AG08396 (cell line): ENCODE data around the gene TMEM131.
A peak's percentile ranks its signal among the peaks of the same experiment; 100 is the strongest.
"Not testable (repeated sequence)": the region's sequence is repeated elsewhere in the genome, so short reads cannot be mapped to it uniquely, and the experiment has no call there.

Experiments
- DNase-seq: peaks from one replicate; pipeline ENCODE4 v3.0.0; 2012; ENCODE audit warnings: low spot score, mixed read lengths

TMEM131 gene, protein sequence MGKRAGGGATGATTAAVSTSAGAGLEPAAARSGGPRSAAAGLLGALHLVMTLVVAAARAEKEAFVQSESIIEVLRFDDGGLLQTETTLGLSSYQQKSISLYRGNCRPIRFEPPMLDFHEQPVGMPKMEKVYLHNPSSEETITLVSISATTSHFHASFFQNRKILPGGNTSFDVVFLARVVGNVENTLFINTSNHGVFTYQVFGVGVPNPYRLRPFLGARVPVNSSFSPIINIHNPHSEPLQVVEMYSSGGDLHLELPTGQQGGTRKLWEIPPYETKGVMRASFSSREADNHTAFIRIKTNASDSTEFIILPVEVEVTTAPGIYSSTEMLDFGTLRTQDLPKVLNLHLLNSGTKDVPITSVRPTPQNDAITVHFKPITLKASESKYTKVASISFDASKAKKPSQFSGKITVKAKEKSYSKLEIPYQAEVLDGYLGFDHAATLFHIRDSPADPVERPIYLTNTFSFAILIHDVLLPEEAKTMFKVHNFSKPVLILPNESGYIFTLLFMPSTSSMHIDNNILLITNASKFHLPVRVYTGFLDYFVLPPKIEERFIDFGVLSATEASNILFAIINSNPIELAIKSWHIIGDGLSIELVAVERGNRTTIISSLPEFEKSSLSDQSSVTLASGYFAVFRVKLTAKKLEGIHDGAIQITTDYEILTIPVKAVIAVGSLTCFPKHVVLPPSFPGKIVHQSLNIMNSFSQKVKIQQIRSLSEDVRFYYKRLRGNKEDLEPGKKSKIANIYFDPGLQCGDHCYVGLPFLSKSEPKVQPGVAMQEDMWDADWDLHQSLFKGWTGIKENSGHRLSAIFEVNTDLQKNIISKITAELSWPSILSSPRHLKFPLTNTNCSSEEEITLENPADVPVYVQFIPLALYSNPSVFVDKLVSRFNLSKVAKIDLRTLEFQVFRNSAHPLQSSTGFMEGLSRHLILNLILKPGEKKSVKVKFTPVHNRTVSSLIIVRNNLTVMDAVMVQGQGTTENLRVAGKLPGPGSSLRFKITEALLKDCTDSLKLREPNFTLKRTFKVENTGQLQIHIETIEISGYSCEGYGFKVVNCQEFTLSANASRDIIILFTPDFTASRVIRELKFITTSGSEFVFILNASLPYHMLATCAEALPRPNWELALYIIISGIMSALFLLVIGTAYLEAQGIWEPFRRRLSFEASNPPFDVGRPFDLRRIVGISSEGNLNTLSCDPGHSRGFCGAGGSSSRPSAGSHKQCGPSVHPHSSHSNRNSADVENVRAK (N-terminal part only)

DNA sequence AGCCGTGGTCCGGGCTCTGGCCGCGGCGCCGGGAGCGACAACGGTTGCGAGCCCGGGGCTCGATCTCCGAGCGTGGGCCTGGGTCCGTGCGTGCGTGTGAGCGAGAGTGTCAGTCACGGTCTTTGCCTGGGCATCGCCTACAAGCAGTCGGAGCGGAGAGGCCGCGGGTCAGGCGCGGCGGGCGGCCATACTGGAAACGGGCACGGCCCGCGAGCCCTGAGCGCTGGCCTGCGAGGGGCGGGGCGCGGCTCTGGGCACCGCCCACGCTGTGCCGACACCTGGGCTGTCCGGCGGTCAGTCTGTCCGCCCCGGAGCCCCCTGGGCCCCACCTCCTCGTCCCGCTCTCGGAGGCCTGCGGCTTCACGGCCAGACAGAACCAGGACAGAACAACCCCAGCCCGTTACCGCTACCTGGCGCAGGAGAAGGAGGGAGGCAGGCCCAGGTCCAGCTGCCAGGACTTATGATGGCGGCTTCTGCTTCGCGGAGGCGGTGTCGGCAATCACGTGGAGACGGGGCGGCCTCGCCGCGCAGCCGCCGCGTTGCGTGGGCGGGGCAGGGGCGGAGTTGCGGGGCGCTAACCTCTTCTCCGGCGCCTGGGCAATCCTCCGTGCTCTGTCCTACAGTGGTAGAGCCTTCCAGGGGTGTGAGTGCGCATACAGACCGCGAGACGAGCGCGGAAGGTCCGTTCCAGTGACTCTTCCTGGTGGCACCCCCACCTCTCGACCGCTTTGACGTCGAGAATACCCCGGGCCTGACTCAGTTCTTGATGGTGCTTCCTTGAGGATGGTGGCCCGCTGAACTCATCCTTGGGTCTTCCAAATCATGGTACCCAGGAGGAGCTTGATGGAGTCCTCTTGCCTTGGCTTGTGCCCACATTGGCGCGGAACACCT lies at the start of gene TMEM131:
Gene TMEM131, minus strand, starts transcription at position 215 of the 891 bp plus-strand sequence. CDS start 286 bp downstream, outside the sequence.
- peak; percentile 98 for DNase-seq

DNA sequence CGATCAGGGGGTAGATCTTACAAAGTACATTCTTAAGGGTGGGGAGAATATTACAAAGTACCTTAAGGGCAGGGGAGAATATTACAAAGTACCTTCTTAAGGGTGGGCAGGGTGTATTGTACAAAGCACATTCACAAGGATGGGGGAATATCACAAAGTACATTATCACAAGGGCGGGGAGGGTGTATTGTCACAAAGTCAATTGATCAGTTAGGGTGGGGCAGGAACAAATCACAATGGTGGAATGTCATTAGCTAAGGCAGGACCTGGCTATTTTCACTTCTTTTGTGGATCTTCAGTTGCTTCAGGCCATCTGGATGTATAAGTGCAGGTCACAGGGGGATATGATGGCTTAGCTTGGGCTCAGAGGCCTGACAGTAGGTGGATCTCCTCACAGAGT lies 49.0 kb upstream of the TMEM131 start:
- not testable (repeated sequence) for DNase-seq

DNA sequence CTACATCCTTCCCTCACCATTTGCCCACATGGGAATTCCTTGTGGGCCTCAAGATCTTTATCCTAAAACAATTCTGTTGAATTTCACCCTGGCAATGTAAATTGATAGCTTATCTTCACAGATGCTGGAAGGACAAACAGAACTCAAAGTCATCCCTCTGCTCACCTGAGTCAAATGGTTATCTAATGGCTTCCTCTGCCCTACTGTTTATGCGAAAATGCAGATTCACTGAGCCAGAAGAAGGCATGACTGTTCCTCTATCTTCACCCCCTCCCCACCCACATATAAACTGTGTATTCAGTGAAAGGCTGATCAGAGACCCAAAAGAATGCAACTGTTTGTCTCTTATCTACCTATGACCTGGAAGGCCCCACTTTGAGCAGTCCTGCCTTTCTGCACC lies 47.4 kb upstream of the TMEM131 start:
- DNase-seq, result no peak

DNA sequence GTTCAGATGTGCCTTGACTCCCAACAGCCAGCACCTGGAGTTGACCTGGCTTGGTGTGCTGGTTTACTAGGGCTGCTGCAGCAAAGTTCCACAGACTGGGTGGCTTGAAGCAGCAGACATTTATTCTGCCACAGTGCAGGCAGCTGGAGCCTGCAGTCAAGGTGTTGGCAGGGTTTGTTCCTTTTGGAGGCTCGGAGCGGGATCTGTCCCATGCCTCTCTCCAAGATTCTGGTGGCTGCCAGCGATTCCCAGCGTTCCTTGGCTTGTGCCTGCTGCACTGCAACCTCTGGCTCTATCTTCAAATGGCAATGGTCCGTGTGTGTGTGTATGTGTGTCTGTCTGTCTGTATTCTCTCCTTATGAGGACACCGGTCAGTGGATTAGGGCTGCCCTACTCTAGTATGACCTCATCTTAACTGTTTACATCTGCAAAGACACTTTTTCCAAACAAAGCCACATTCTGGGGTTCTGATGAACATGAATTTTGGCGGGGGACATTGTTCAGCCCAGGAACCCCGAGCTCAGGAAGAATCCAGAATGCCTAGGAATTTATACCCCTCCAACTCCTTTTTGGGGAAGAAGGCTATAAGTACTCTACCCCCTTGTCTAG lies 44.7 kb upstream of the TMEM131 start:
- no peak for DNase-seq

DNA sequence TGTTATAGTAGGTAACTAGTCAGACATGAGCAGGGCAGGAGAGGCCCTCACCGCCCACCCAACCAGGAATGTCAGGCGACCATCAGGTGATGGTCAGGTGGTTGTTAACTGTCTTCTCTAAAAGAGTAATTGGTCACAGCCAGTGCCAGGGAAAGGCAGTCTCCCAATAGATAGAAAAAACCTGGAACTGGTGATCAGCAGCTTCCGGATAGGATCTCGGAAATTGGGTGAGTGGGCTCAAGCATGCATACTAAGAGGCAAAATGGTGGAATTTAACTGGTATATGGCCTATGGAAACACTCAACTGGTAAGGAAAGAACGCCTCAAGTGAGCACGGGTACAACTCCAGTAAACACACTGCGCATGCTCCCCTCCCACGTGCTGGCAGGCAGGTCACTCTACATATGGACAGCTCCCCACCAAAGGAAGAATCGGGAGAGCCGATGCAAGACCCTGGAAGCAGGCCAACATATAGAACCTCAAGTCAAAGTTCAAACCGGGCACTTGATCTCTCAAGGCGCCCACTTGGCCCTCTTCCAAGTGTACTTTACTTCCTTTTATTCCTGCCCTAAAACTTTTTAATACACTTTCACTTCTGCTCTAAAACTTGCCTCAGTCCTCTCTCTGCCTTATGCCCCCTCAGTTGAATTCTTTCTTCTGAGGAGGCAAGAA lies 43.5 kb upstream of the TMEM131 start:
- no peak for DNase-seq

DNA sequence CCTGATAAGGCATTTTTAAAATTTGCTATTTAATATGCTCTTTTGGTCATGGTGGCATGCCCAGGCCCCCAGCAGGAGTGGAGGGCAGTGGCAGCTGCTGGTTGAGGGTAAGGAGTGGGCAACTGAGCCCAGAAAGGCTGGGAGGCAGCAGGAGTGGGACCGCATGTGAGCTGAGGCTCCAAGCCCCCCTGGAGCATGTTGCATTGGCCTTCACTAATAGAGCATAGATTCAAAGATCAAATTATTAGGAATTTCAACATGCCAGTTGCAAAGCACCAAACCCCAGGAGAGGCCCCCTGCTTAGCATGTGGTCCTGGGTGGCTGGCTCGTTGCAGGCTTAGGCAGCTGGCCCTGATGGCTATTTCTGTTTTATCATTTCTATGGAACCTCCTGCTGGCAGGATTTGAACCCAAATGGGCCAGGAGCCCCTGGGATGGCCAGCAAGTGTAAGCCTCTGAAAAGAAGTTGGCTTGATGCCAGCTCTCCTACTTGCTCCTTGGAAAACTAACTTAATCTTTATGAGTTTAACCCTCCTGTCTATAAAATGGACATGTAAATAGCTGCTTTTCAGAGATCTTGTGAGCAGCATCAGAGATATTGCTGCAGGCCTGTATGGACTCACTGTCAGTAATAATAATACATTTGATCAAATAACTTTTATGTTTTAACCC lies 42.1 kb upstream of the TMEM131 start:
- no peak for DNase-seq

DNA sequence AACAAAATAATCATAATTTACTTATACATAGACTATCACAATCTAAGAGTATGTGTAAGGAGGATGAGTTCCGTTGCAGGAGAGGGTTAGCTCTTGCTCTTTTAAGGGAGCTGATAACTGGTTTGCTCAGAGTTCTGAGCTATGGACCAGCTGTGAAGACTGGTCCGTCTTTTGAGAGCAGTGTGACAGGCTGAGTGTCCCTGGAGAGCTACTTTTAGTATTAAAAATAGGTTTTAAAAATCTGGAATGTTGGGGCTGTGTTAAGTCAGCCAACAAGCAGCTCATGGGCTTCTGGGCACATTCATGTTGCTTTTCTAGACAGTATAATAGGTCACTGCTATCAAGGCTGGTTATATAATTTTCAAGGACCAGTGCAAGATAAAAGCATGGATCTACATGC lies 41.5 kb upstream of the TMEM131 start:
- no peak for DNase-seq

DNA sequence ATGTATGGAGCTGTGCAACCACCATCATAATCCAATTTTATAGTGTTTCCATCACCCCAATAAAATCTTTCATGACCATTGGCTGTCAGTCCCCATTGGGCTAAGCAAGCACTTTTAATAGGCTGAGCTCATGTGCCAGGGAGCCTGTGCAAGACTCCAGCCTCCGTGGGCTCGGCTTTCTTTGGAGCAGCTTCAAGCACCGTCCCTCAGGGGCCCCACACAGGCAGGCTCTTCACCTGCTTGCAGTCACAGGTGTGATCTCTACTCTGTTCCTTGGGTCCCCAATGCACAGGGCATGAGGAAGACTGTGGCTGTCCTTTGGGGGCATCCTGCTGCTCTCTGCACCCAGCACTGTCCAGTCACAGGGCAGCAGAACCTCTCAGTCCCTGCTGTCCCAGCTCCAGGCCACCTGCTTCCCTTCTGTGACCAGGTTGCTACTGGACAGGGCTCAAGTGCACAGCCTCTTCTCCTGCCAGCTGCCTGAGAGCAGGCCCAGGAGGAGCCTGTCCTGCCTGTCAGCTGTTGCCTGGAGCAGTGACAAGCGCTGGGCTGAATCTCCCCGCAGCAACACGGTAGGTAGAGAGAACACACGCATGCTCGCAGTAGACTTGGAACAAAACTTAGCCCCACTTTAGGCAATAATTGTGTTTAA lies 40.7 kb upstream of the TMEM131 start:
- DNase-seq, result no peak

DNA sequence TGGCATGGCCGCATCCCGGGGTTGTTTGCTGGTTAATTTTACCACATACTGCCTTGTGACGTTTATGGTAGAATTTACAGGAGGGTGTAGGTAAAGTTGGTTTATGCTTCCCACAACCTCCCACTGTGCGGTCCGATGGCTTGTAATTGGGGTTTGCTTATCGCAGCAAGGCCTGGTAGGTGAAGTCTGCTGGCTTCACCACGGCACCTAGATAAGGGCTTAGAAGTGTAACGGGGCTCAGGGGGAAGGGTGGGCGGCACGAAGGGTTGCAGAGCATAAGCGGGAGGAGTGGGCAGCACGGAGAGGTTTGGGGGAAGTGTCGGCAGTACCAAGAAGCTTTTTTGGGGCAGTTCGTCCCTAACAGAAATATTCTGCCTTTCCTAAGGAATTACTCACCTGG lies 39.0 kb upstream of the TMEM131 start:
- DNase-seq, result no peak

DNA sequence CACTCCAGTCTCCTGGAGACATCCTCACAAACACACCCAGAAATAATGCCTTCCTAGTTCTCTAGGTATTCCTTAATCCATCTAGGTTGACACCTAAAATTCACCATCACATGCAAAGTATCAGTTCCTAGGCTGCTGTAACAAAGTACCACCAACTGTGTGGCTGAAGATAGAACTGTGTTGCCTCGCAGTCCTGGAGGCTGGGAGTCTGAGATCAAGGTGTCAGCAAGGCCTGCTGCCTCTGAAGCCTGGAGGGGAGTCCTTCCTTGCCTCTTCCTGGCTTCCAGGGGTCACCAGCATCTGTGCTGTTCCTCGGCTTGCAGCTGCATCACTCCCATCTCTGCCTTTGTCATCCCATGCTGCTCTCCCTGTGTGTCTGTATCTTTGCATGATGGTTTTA lies 36.3 kb upstream of the TMEM131 start:
- DNase-seq, result no peak

DNA sequence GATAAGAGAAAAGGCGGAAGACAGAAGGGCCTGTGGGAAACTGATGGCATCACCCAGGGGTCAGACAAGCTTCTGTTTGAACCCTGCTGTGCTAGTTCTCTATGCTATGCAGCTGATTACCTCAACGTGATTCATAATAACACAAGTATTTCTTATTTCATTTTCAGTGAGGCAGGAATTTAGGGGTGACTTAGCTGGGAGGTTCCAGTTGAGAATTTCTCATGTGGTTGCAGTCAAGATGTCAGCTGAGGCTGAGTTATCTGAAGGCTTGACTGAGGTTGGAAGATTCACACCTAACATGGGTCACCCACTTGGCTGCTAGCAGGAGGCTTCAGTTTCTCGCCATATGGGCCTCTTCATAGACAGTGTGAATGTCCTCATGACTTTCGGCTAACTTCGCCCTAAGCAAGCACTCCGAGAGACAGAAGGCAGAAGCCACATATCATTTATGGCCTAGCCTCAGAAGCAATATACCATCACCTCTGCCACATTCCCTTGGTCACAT lies 34.0 kb upstream of the TMEM131 start:
- no peak for DNase-seq

DNA sequence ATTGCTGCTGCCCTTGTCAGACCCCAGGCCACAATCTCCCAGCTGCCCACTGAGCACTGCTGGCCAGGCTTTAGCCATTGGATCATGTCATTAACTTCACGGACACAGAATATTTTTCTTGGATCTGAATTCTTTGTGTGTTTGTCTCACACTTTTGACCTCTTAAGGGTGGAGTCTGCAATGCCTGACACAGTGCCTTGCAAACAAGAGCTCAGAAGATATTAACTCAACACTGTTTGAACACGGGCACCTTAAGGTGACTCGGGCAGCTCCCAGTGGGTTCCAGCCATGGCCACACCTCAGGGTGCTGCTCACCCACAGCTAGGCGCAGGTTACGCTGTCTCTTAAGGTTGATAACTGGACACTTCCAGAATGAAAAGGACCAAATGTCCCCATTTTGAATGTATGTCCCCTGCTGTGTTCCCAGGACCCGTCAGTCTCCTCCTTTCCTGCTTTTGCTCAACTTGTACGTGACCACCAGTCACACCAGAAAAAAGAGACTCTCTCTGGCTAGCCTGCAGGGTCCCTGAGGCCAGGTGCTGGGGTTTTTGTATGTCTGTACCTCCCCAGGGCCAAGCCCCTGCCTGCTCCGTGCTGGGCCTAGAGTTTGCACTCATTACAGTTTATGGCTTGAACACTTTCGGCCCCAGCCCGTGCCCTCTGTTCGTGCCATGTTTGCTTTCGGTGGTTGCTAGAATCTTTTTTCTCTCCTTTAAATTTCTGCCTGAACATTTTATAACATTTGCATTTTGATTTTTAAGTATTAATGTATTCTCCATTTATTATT lies 33.4 kb upstream of the TMEM131 start:
- DNase-seq, result no peak

DNA sequence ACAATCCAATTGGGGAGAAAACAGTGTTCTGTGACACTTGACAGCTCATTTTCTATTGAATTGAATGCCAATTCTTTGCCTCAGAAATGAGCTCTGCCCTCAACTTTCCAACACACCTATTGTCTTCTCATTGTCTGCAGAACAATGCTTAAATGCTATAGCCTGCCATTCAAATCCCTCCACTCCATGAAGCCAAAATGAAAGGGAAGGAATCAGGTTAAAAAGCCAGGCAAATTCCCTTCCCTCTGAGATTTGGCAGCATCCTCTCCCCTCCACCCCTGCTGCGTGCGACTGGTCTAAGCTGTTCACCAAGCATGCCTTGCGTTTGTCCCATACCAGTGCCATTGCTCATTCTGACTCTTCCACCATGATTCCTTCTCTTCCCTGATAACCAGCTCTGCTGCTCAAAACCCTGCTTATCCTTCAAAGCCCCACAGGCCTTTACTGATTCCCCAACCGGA lies 32.4 kb upstream of the TMEM131 start:
- peak; percentile 65 for DNase-seq

DNA sequence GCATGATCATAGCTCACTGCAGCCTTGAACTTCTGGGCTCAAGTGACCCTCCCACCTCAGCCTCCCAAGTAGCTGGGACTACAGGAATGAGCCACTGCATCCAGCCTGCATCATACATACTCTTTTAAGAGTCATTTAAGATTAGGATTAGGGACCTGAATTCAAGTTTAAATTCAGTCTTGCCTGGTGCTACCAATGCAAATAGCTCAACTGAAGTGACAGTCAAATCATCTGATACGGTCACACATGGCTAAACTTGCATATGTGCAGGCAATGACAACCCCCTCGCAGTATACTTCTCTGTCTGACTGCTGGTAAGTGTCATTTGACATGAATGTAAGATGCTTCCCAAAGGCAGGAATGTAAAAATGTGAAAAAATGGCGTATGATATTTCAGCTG lies 31.8 kb upstream of the TMEM131 start:
- no peak for DNase-seq

DNA sequence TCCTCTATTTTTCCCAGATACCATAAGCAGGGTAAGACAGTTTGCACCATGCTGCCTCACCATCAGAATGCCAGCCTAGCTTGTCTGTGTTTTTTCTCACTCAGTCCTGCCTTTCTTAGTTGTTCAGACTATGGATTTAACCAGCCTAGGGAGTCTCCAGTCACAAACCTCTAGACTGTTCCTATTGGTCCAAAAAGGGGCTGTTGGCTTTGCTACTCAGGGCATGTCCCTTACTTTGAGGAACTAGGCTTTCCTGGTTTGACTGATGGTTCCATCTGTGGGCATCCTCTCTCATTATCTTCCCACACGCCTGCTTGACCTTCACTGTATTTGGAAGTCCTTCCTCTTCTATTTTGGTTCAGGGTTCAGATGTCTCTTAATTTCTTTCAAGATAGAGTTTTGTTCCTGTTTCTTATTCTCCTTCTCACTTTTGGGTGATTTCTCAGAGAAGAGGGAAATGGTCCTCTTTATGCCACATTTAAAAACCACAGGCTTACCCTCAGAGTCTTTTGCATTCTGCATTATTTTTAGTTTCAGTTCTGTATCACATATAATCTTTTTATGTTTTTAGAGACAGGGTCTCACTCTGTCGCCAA lies 31.3 kb upstream of the TMEM131 start:
- no peak for DNase-seq

DNA sequence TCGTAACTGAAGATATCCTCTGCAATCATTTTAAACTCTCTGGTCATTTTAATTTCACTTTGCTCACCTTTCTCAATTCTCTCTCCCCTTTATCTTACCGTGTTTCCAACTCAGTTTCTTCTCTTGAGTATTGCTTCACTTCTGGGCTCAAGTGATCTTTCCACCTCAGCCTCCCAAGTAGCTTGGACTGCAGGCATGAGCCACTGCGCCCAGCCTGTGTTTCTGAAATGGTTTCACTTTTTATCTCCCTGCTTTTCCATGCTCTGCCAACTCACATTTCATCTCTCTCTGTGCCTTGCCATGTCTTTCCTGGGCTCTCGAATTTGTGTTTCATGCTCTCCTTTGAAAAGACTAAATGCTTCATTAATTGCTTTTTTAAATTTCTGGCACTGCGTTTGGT lies 30.5 kb upstream of the TMEM131 start:
- no peak for DNase-seq

DNA sequence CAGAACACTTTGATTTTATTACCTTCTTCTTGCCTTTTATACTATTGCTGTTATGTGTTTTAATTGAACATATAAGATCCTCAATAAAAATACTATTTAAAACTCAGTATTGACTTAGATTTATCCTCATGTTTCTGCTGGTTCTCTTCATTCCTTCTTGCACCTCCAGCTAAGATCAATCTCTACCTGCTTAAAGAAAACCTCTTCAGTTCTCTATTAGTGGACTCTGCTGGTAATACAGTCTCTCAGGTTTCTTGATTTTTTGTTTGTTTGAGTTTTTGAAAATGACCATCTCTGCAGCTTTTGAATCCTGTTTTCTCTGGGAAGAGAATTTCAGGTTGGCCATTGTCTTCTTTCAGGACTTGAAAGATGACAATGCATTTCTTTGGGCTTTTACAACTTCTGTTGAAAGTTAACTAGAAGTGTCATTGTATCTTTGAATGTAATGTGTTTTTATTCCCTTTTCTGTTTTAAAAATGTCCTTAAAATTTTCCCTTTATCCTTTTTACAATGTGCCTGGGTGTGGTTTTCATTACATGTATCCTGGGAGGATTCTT lies 29.8 kb upstream of the TMEM131 start:
- no peak for DNase-seq
